ENCODE data around the gene TRAF3.

GRCh38 chr14:102906616-102907302 lies 129.5 kb downstream of the TRAF3 start:
- no peak for TF ChIP-seq CTCF (IDR thresholded peaks at IDR 0.05; ENCODE audit: insufficient read depth, low read length)
- no peak for TF ChIP-seq GABPA (IDR thresholded peaks at IDR 0.05; ENCODE audit: low read depth)
- TF ChIP-seq POLR2AphosphoS5 (IDR thresholded peaks at IDR 0.05; ENCODE audit: low read depth), result no peak

All from HL-60 (cell line).